ENCODE data around the gene AFF3. TPM values are rescaled to one million over a fixed set of nuclear protein-coding genes. Genes with fewer than 3 reads are reported as not detected.

The AFF3 gene
- total and polyA plus RNA-seq, 2 of the 8 experiments (the other 6 are each of a cell fraction or from before 2014, with no cell fraction given), result 0.27 to 3.0 TPM

GRCh38 chr2:99565227-99565626, 577.2 kb downstream of the AFF3 start:
- WGBS, 2 experiments (ENCODE audit: extremely low coverage in 1 of 2, insufficient coverage in 1 of 2, insufficient read length in 1 of 2, insufficient replicate concordance in 2 of 2, low coverage in 1 of 2, low lambda C conversion rate in 2 of 2, missing lambda C conversion rate in 1 of 2), result 78% methylated on average over 7 of the region's 7 CpGs; no CpG with 5 or more reads in 1 of the 2 experiments
- Histone ChIP-seq H3K23ac (ENCODE audit: insufficient read length) (no peak overlapping the region), H3K18ac (ENCODE audit: extremely low read depth, low read length) (no peak overlapping the region), H3K4me3 (ENCODE audit: extremely low read depth in 1 of 4, insufficient read depth in 2 of 4, low read depth in 3 of 4, low read length in 4 of 4) (no peak overlapping the region), H3K36me3 (ENCODE audit: control insufficient read depth in 2 of 4, insufficient read depth in 4 of 4, low read length in 3 of 4) (no peaks in the 10 kb centered on the region), H3K9me3 (ENCODE audit: insufficient read depth in 2 of 2, low read depth in 1 of 2, low read length in 1 of 2) (no peaks in the 10 kb centered on the region), H2BK15ac (ENCODE audit: low read length) (0 out of 2 replicates have a peak overlapping the region, but pooled peaks have one; percentile 73), H3K56ac (replicated peaks; ENCODE audit: insufficient read length, low read depth, low read length) (no peak overlapping the region), H3K4me2 (ENCODE audit: insufficient read depth in 1 of 2, low read depth in 2 of 2, low read length in 2 of 2) (no peak overlapping the region; a peak in 1 of 4 replicates), H4K91ac (replicated peaks; ENCODE audit: insufficient read length, low read length) (no peak overlapping the region), H4K5ac (ENCODE audit: insufficient read length, low read depth, low read length) (no peak overlapping the region), H2AK5ac (ENCODE audit: low read depth, low read length) (no peak overlapping the region), H3K9ac (replicated peaks in 1 of 4; ENCODE audit: extremely low read depth in 1 of 4, low read depth in 3 of 4, low read length in 3 of 4) (no peak overlapping the region), H3K79me2 (ENCODE audit: control insufficient read depth in 1 of 2, insufficient read depth in 2 of 2, low read length in 2 of 2) (no peaks in the 10 kb centered on the region), H2AFZ (ENCODE audit: low read length) (peak overlapping the region; percentile 52; the same call in 1 of the 2 replicates), H4K20me1 (replicated peaks in 1 of 2; ENCODE audit: control insufficient read depth in 1 of 2, insufficient read depth in 2 of 2, low read length in 2 of 2) (no peaks in the 10 kb centered on the region), H2BK120ac (replicated peaks; ENCODE audit: low read depth, low read length) (no peak overlapping the region), H3K14ac (ENCODE audit: insufficient read length) (no peak overlapping the region), H2BK20ac (ENCODE audit: low read length) (no peak overlapping the region), H2BK5ac (ENCODE audit: low read depth, low read length) (no peak overlapping the region), H2BK12ac (ENCODE audit: low read depth, low read length) (no peak overlapping the region; the same call in 1 of the 2 replicates), H4K8ac (ENCODE audit: extremely low read depth, insufficient read depth, low read length) (no peak overlapping the region; the same call in 1 of the 2 replicates), H3K27me3 (replicated peaks in 1 of 4; ENCODE audit: control insufficient read depth in 3 of 4, extremely low read depth in 1 of 4, insufficient read depth in 3 of 4, low read length in 3 of 4) (no peaks in the 10 kb centered on the region), H3K23me2 (ENCODE audit: low read depth, low read length) (no peaks in the 10 kb centered on the region), H3K4ac (replicated peaks; ENCODE audit: insufficient read length, low read depth, low read length) (no peak overlapping the region), H3K27ac (ENCODE audit: low read depth, low read length) (no peak overlapping the region), H3K79me1 (ENCODE audit: low read depth, low read length) (no peaks in the 10 kb centered on the region), H3K4me1 (replicated peaks in 1 of 4; ENCODE audit: control insufficient read depth in 3 of 4, insufficient read depth in 4 of 4, low read length in 3 of 4) (peaks cover 0 to 3% (median 0%) of the 10 kb centered on the region in 4 experiments; a peak in 1 of 7 replicates)
- peak; percentile 55; the same call in 1 of the 2 replicates for TF ChIP-seq TEAD4 (IDR thresholded peaks at IDR 0.05; ENCODE audit: low read depth, low read length)
- TF ChIP-seq KDM5A (IDR thresholded peaks at IDR 0.05; ENCODE audit: low read length), result no peak
- no peak for TF ChIP-seq CTBP2 (IDR thresholded peaks at IDR 0.05; ENCODE audit: borderline replicate concordance, insufficient read depth, insufficient read length, low read length)
- ChIA-PET POLR2A (ENCODE audit: partially characterized antibody) (interaction anchor here (0.9 kb wide), 1 partner anchor 43 kb away, joined by 3 read pairs; no protein-coding TSS in a partner anchor), CTCF (ENCODE audit: partially characterized antibody) (interaction anchor here (0.7 to 5.1 kb wide), 5 partner anchors 32 to 696 kb away, joined by 3 to 22 read pairs (median 4); no protein-coding TSS in a partner anchor)
- no peak for DNase-seq (ENCODE audit: low read depth in 1 of 2, low spot score in 2 of 2)
- FAIRE-seq, result peak; percentile 7
